Parathyroid adenoma (tissue), 2 donors: ENCODE data around the gene NELFE.
"Not testable (repeated sequence)": the region's sequence is repeated elsewhere in the genome, so short reads cannot be mapped to it uniquely, and the experiment has no call there.

Experiments
- H2AFZ ChIP-seq: fragments of 300-600 bp; sonication (generic); one replicate; pipeline ENCODE4 v1.7.0; 2017; ENCODE audit warnings: antibody characterized with exemption, mild to moderate bottlenecking
- H3K27ac ChIP-seq: fragments of 300-600 bp; sonication (generic); one replicate; pipeline ENCODE4 v1.7.0; 2017
- H3K27me3 ChIP-seq: fragments of 300-600 bp; sonication (generic); one replicate; pipeline ENCODE4 v1.7.0; 2017; ENCODE audit warnings: low read length; ENCODE audit not compliant: control insufficient read depth, insufficient read depth
- H3K36me3 ChIP-seq: fragments of 300-600 bp; sonication (generic); one replicate; pipeline ENCODE4 v1.7.0; 2017; ENCODE audit warnings: low read length; ENCODE audit not compliant: control insufficient read depth, insufficient read depth
- H3K4me1 ChIP-seq: fragments of 300-600 bp; sonication (generic); one replicate; pipeline ENCODE4 v1.7.0; 2017; ENCODE audit warnings: control low read depth
- H3K4me2 ChIP-seq: fragments of 300-600 bp; sonication (generic); one replicate; pipeline ENCODE4 v1.7.0; 2017; ENCODE audit warnings: low read length
- H3K4me3 ChIP-seq: fragments of 300-600 bp; sonication (generic); one replicate; pipeline ENCODE4 v1.7.0; 2017; ENCODE audit warnings: low read depth, low read length
- H3K79me2 ChIP-seq: fragments of 300-600 bp; sonication (generic); one replicate; pipeline ENCODE4 v1.7.0; 2017; ENCODE audit warnings: control low read depth
- H3K9ac ChIP-seq: fragments of 300-600 bp; sonication (generic); one replicate; pipeline ENCODE4 v1.7.0; 2017; ENCODE audit warnings: mild to moderate bottlenecking
- H3K9me3 ChIP-seq: fragments of 300-600 bp; sonication (generic); one replicate; pipeline ENCODE4 v1.7.0; 2017; ENCODE audit warnings: low read length; ENCODE audit not compliant: control insufficient read depth
- TF ChIP-seq, protein P1 (sequence below): fragments of 300-600 bp; sonication (generic); IDR thresholded peaks from one replicate; pipeline ENCODE4 v1.7.0; 2017; ENCODE audit warnings: antibody characterized with exemption, mild to moderate bottlenecking
- donor health status: primary hyperparathyroidism.

NELFE gene

DNA sequence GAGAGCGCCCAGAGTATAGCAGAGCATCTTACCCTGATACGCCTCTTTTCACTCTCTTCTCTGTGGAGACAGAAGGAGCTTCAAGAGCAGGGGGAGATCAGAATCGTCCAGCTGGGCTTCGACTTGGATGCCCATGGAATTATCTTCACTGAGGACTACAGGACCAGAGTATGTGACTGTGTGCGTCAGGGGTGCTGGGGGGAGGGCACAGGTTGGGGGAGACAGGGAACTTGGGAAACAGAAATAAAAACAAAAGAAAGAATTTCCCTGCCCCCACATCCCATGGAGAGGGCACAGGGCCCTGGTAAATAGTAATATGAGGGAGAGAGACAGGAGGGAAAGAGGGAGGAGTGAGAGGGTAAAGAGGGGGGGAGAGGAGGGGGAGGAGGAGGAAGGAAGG lies 20.1 kb upstream of the NELFE start:
- no peaks in the 10 kb centered on the region for H3K4me1 ChIP-seq

DNA sequence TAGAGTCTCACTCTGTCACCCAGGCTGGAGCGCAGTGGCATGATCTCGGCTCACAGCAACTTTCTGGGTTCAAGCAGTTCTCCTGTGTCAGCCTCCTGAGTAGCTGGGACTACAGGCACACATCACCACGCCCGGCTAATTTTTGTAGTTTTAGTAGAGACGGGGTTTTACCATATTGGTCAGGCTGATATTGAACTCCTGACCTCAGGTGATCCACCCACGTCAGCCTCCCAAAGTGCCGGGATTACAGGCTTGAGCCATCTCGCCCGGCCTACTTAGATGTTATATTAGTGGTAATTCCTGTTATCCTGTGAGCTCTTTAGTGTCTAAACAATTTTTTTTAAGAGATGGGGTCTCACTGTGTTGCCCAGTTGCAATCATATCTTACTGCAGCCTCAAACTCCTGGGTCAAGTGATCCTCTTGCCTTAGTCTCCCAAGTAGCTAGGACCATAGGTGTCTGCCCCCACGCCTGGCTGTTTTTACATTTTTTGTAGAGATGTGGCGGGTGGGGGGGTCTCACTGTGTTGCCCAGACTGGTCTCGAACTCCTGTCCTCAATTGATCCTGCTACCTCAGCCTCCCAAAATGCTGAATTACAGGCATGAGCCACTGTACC lies 19.2 kb upstream of the NELFE start:
- Histone ChIP-seq H3K79me2 (peaks cover 14% of the 10 kb centered on the region), H3K4me3 (no peak overlapping the region), H3K27ac (no peak overlapping the region), H3K4me1 (peaks cover 3% of the 10 kb centered on the region), H3K9me3 (no peaks in the 10 kb centered on the region), H3K9ac (no peak overlapping the region), H3K36me3 (no peaks in the 10 kb centered on the region), H3K4me2 (no peak overlapping the region), H2AFZ (no peak overlapping the region), H3K27me3 (no peaks in the 10 kb centered on the region)
- TF ChIP-seq, protein P1, sequence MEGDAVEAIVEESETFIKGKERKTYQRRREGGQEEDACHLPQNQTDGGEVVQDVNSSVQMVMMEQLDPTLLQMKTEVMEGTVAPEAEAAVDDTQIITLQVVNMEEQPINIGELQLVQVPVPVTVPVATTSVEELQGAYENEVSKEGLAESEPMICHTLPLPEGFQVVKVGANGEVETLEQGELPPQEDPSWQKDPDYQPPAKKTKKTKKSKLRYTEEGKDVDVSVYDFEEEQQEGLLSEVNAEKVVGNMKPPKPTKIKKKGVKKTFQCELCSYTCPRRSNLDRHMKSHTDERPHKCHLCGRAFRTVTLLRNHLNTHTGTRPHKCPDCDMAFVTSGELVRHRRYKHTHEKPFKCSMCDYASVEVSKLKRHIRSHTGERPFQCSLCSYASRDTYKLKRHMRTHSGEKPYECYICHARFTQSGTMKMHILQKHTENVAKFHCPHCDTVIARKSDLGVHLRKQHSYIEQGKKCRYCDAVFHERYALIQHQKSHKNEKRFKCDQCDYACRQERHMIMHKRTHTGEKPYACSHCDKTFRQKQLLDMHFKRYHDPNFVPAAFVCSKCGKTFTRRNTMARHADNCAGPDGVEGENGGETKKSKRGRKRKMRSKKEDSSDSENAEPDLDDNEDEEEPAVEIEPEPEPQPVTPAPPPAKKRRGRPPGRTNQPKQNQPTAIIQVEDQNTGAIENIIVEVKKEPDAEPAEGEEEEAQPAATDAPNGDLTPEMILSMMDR, result no peak

More for the DNA sequence above, 20.1 kb upstream of the NELFE start:
- no peaks in the 10 kb centered on the region for H3K9me3 ChIP-seq
- no peak overlapping the region for H3K4me3 ChIP-seq
- no peak overlapping the region for H3K4me2 ChIP-seq
- H3K79me2 ChIP-seq, result peaks cover 5% of the 10 kb centered on the region
- no peak overlapping the region for H3K27ac ChIP-seq
- TF ChIP-seq, protein P1, result no peak
- H3K9ac ChIP-seq, result no peak overlapping the region
- H3K27me3 ChIP-seq, result no peaks in the 10 kb centered on the region
- no peak overlapping the region for H2AFZ ChIP-seq
- no peaks in the 10 kb centered on the region for H3K36me3 ChIP-seq

DNA sequence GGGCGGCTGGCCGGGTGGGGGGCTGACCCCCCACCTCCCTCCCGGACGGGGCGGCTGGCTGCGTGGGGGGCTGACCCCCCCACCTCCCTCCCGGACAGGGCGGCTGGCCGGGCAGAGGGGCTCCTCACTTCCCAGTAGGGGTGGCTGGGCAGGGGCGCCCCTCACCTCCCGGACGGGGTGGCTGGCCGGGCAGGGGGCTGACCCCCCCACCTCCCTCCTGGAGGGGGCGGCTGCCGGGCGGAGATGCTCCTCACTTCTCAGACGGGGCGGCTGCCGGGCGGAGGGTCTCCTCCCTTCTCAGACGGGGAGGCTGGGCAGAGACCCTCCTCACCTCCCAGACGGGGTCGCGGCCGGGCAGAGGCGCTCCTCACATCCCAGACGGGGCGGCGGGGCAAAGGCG lies 17.3 kb upstream of the NELFE start:
- not testable (repeated sequence) for H3K9ac ChIP-seq, H3K4me3 ChIP-seq, H3K9me3 ChIP-seq, H3K27ac ChIP-seq, H3K36me3 ChIP-seq, H3K4me2 ChIP-seq, H2AFZ ChIP-seq, H3K27me3 ChIP-seq
- H3K4me1 ChIP-seq, result peaks cover 11% of the 10 kb centered on the region
- H3K79me2 ChIP-seq, result peaks cover 18% of the 10 kb centered on the region

DNA sequence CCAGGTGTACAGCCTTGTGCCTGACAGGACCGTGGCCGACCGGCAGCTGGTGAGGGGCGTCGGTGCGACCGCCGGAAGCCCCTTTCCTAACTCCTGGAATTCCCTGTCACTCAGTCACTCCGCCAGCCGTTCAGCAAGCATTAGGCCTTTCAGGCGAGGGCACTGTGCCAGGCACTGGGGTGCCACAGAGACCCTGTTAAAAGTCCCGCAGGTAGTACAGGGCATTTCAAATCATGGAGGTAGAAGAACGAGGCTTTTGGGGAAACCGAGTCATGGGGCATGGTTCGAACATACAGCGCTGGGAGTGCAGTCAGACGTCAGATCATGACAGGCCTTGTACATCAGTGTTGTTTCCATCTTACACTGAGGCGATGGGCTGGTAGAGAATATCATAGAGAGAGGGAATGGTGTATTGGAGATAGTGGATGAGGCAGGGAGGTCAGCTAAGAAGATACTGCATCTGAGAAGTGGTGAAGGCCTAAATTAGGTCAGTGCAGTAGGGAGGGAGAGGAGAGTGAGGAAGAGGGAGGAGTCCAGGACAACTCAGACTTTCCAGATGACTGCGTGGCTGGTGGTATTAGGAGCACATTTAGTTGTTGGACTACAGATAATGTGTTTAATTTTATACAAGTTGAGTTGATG lies 14.1 kb upstream of the NELFE start:
- H3K4me1 ChIP-seq, result peaks cover 15% of the 10 kb centered on the region
- H3K79me2 ChIP-seq, result peaks cover 18% of the 10 kb centered on the region
- H3K4me2 ChIP-seq, result peak overlapping the region; percentile 87
- TF ChIP-seq, protein P1, result no peak
- no peaks in the 10 kb centered on the region for H3K9me3 ChIP-seq
- H2AFZ ChIP-seq, result peak overlapping the region; percentile 93
- H3K9ac ChIP-seq, result peak overlapping the region; percentile 69
- H3K36me3 ChIP-seq, result no peaks in the 10 kb centered on the region
- peak overlapping the region; percentile 92 for H3K4me3 ChIP-seq
- peak overlapping the region; percentile 95 for H3K27ac ChIP-seq
- no peaks in the 10 kb centered on the region for H3K27me3 ChIP-seq

DNA sequence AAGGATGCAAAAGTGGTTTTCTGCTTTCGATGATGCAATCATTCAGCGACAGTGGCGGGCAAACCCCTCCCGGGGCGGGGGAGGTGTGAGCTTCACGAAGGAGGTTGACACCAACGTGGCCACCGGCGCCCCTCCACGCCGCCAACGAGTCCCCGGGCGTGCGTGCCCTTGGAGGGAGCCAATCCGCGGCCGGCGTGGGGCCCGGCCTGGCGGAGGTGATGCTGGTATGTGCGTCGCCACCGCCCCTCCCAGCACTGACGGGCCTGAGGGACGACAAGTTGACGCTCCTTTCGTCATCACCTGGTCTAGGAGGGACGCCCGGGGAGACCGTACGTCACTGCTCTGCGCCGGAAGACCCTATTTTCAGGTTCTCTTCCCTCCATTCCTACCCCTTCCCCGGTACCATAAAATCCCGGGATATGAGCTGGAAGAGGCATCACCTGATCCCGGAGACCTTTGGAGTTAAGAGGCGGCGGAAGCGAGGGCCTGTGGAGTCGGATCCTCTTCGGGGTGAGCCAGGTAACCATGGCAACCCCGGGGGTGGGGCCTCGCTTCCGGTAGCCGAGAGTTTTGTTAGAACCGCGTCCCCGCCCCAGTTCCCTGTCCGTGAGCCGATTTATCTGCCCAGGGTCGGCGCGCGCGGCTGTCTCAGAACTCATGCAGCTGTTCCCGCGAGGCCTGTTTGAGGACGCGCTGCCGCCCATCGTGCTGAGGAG lies 13.4 kb upstream of the NELFE start, which contains the start of gene DXO:
TSS of gene DXO (minus strand) at position 146 of the 716 bp plus-strand sequence. CDS start 463 bp downstream, outside the sequence.
- TF ChIP-seq, protein P1, result no peak
- H3K4me2 ChIP-seq, result peak within 1 kb of the TSS; percentile 87
- peak within 1 kb of the TSS; percentile 95 for H3K27ac ChIP-seq
- H3K36me3 ChIP-seq, result no peaks in the 10 kb centered on the region
- no peaks in the 10 kb centered on the region for H3K9me3 ChIP-seq
- H3K4me3 ChIP-seq, result peak within 1 kb of the TSS; percentile 92
- peaks cover 15% of the 10 kb centered on the region for H3K4me1 ChIP-seq
- H2AFZ ChIP-seq, result peak within 1 kb of the TSS; percentile 93
- H3K9ac ChIP-seq, result peak within 1 kb of the TSS; percentile 69
- H3K27me3 ChIP-seq, result no peaks in the 10 kb centered on the region
- H3K79me2 ChIP-seq, result peaks cover 16% of the 10 kb centered on the region
